Endothelial cell of umbilical vein (primary cell): Measurements from ENCODE around the gene UROD. TPM values are rescaled to one million over a fixed set of nuclear protein-coding genes. Genes with fewer than 3 reads are reported as not detected.

Experiments
- BruUV-seq: library from RNA; stranded (reverse); fragments of 400-500 nt; replicated peaks from 2 replicates; lab custom pipeline; 2021; lab: Mats Ljungman, UMichigan
- CTCF ChIA-PET: fragments of 300-600, 350-600 bp; sonication (Branson Sonifier 250); formaldehyde crosslinking; loops from one replicate; lab custom pipeline; 2021; ENCODE audit warnings: antibody characterized with exemption, inconsistent platforms; lab: Charles Lee
- POLR2A ChIA-PET: fragments of 300-600, 350-600 bp; sonication (Branson Sonifier 250); formaldehyde crosslinking; loops from one replicate; lab custom pipeline; 2021; ENCODE audit warnings: antibody characterized with exemption, inconsistent platforms; lab: Charles Lee
- DNase-seq: peaks from one replicate; pipeline ENCODE4 v3.0.0-alpha.2; 2011; ENCODE audit warnings: low read depth, low spot score
- FAIRE-seq: peaks from 2 replicates; lab custom pipeline; 2011; peaks lifted over from hg19 to GRCh38; lab: Jason Lieb, UNC
- H2AFZ ChIP-seq: 2 replicates; pipeline ENCODE4 v1.6.0; 2012; ENCODE audit warnings: low read depth, low read length, control low read depth, inconsistent platforms
- H3K27ac ChIP-seq: 2 replicates; pipeline ENCODE4 v1.5.1; 2011; ENCODE audit warnings: low read depth, mild to moderate bottlenecking, control low read depth, low read length, moderate library complexity; ENCODE audit not compliant: insufficient read depth
- H3K27me3 ChIP-seq, 2 experiments: 2 replicates each; pipeline versions ENCODE4 v1.6.0 to v1.6.1; 2011; ENCODE audit warnings: low read length in 2 of 2, mixed read lengths in 1 of 2; ENCODE audit not compliant: control insufficient read depth in 2 of 2, insufficient read depth in 2 of 2
- H3K36me3 ChIP-seq, 2 experiments: 2 replicates in 1 of 2; 3 replicates in 1 of 2; pipeline ENCODE4 v1.5.1; 2011; ENCODE audit warnings: low read length in 2 of 2, mild to moderate bottlenecking in 1 of 2, moderate library complexity in 1 of 2; ENCODE audit not compliant: control insufficient read depth in 2 of 2, insufficient read depth in 2 of 2; ENCODE audit errors: extremely low read depth in 1 of 2
- H3K4me1 ChIP-seq: 3 replicates; pipeline ENCODE4 v1.5.1; 2011; ENCODE audit warnings: mild to moderate bottlenecking, low read length; ENCODE audit not compliant: control insufficient read depth, insufficient read depth; ENCODE audit errors: extremely low read depth
- H3K4me2 ChIP-seq: 2 replicates; pipeline ENCODE4 v1.6.1; 2011; ENCODE audit warnings: low read length, control low read depth, mixed read lengths; ENCODE audit not compliant: insufficient read depth
- H3K4me3 ChIP-seq, 3 experiments: fragments of 200-600 bp in 1 of 3; sonication (generic), shearing (Covaris generic) in 1 of 3; replicated peaks in 1 of 3; 2 replicates each; pipeline ENCODE4 v1.5.1; 2011 to 2016; ENCODE audit warnings: control low read depth in 3 of 3, low read length in 3 of 3, mild to moderate bottlenecking in 2 of 3, inconsistent platforms in 1 of 3, low read depth in 1 of 3, moderate library complexity in 1 of 3; ENCODE audit not compliant: insufficient read depth in 1 of 3
- H3K79me2 ChIP-seq: 2 replicates; pipeline ENCODE4 v1.6.0; 2012; ENCODE audit warnings: low read length, inconsistent platforms; ENCODE audit not compliant: control insufficient read depth, insufficient read depth
- H3K9ac ChIP-seq: replicated peaks from 2 replicates; pipeline ENCODE3; 2011; ENCODE audit warnings: low read length, control low read depth; ENCODE audit not compliant: insufficient read depth; ENCODE audit errors: extremely low read depth
- H3K9me1 ChIP-seq: replicated peaks from 3 replicates; pipeline ENCODE4 v1.6.0; 2011; ENCODE audit warnings: mild to moderate bottlenecking, low read length; ENCODE audit not compliant: control insufficient read depth, insufficient read depth; ENCODE audit errors: extremely low read depth
- H3K9me3 ChIP-seq: replicated peaks from 2 replicates; pipeline ENCODE4 v1.5.1; 2012; ENCODE audit warnings: low read length, inconsistent platforms; ENCODE audit not compliant: control insufficient read depth, insufficient read depth
- H4K20me1 ChIP-seq: replicated peaks from 2 replicates; pipeline ENCODE3; 2011; ENCODE audit warnings: mild to moderate bottlenecking, low read length; ENCODE audit not compliant: control insufficient read depth, insufficient read depth; ENCODE audit errors: extremely low read depth
- EZH2 ChIP-seq: IDR thresholded peaks from 2 replicates; pipeline ENCODE4 v1.6.1; 2012; ENCODE audit warnings: borderline replicate concordance, low read depth, mild to moderate bottlenecking, moderate library complexity, low read length, inconsistent platforms; ENCODE audit not compliant: severe bottlenecking
- FOS ChIP-seq: IDR thresholded peaks from 2 replicates; pipeline ENCODE4 v1.6.1; 2011; ENCODE audit warnings: mild to moderate bottlenecking, low read length, moderate library complexity, borderline replicate concordance; ENCODE audit not compliant: insufficient read depth
- GATA2 ChIP-seq: IDR thresholded peaks from 2 replicates; pipeline ENCODE4 v1.7.0; 2011; ENCODE audit warnings: low read depth, mild to moderate bottlenecking, moderate library complexity, mixed read lengths, low read length; ENCODE audit not compliant: insufficient read length, insufficient read depth
- JUN ChIP-seq: IDR thresholded peaks from 2 replicates; pipeline ENCODE4 v1.6.1; 2011; ENCODE audit warnings: borderline replicate concordance, low read depth; ENCODE audit not compliant: insufficient read length, insufficient read depth
- MAX ChIP-seq: IDR thresholded peaks from 2 replicates; pipeline ENCODE4 v1.6.1; 2011; ENCODE audit not compliant: insufficient read depth, insufficient read length
- MYC ChIP-seq: IDR thresholded peaks from one replicate; pipeline ENCODE4 v1.6.1; 2011; ENCODE audit warnings: mild to moderate bottlenecking, low read depth, low read length
- POLR2A ChIP-seq: IDR thresholded peaks from 2 replicates; pipeline ENCODE4 v1.6.1; 2012; ENCODE audit warnings: low read depth, mild to moderate bottlenecking, control low read depth, low read length
- POLR2AphosphoS5 ChIP-seq: IDR thresholded peaks from 2 replicates; pipeline ENCODE4 v1.6.1; 2012; ENCODE audit warnings: low read depth, mild to moderate bottlenecking, control low read depth, low read length, moderate library complexity; ENCODE audit not compliant: insufficient read depth
- dilution Hi-C: fragments of 300-500 bp; cut with MboI; formaldehyde crosslinking; loops from one replicate; pipeline ENCODE4 v1.15.0; 2019; ENCODE audit warnings: low sequenced_read_pairs; ENCODE audit not compliant: extremely low pct_ligation_motif_present
- intact Hi-C: fragments of 100-400 bp; cut with micrococcal nuclease; formaldehyde crosslinking; loops from one replicate; pipeline ENCODE4 v1.10.0; 2022
- polyA plus RNA-seq, 4 experiments: library from polyadenylated mRNA; depleted of rRNA in 3 of 4; stranded (reverse) in 3 of 4; unstranded in 1 of 4; fragments of >200 nt; gene quantifications; 2 replicates each; pipeline versions ENCODE4 v1.2.1 to v1.2.3, GENCODE V29; 2011 to 2012; ENCODE audit warnings: missing spikeins in 1 of 4
- total RNA-seq: library from RNA; stranded (reverse); gene quantifications from 2 replicates; pipeline ENCODE4 v1.2.3, GENCODE V29; 2021
- TF ChIP-seq, protein P1 (sequence below), 2 donors: IDR thresholded peaks; 1 replicate in 1 of 2; 2 replicates in 1 of 2; pipeline ENCODE4 v1.5.1; 2011; ENCODE audit warnings: low read length in 2 of 2, mild to moderate bottlenecking in 2 of 2, moderate library complexity in 2 of 2, control low read depth in 1 of 2, inconsistent platforms in 1 of 2, low read depth in 1 of 2; ENCODE audit not compliant: insufficient read depth in 1 of 2; ENCODE audit errors: extremely low read depth in 1 of 2

UROD gene
- total and polyA plus RNA-seq, 2 donors (not counting 3 experiments of a cell fraction or from before 2014, with no cell fraction given), result 192 to 636 TPM

DNA sequence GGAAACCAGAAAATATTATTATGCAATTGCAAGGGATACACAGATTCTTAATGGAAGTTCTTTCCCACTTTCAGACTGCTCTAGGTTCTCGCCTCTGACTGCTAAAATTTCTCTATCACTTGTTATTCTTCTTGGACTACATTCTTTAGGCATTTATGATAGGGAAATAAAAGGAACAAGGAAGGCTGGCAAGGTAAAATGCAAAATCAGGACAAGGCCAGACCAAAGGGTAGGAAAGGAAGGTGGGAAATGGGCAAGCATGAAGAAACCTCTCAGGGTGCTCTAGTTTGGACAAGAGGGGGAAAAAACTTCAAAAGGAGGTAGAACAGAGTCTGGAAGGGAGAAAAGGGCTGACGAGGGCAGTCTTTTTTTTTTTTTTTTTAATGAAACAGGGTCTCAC, 26.2 kb downstream of the UROD start:
- dilution Hi-C loops (no loop called here), intact Hi-C loops (no loop called here)
- Histone ChIP-seq H3K4me1 (no peaks in the 10 kb centered on the region), H3K9me3 (no peaks in the 10 kb centered on the region), H3K36me3 (peaks cover 0 to 2% of the 10 kb centered on the region in 2 experiments), H3K27ac (no peak overlapping the region), H3K4me3 (no peak overlapping the region), H3K27me3 (no peaks in the 10 kb centered on the region), H2AFZ (no peak overlapping the region), H3K9ac (no peak overlapping the region), H3K79me2 (no peaks in the 10 kb centered on the region), H4K20me1 (no peaks in the 10 kb centered on the region), H3K4me2 (no peak overlapping the region), H3K9me1 (no peaks in the 10 kb centered on the region)
- BruUV-seq, result no TSS peak
- no peak for DNase-seq
- no peak for FAIRE-seq
- POLR2A ChIA-PET, result no interaction called here
- CTCF ChIA-PET, result no interaction called here
- TF ChIP-seq POLR2A, result no peak
- no peak for TF ChIP-seq EZH2
- no peak for TF ChIP-seq JUN
- no peak for TF ChIP-seq MYC
- no peak for TF ChIP-seq POLR2AphosphoS5
- no peak for TF ChIP-seq MAX
- TF ChIP-seq, protein P1, sequence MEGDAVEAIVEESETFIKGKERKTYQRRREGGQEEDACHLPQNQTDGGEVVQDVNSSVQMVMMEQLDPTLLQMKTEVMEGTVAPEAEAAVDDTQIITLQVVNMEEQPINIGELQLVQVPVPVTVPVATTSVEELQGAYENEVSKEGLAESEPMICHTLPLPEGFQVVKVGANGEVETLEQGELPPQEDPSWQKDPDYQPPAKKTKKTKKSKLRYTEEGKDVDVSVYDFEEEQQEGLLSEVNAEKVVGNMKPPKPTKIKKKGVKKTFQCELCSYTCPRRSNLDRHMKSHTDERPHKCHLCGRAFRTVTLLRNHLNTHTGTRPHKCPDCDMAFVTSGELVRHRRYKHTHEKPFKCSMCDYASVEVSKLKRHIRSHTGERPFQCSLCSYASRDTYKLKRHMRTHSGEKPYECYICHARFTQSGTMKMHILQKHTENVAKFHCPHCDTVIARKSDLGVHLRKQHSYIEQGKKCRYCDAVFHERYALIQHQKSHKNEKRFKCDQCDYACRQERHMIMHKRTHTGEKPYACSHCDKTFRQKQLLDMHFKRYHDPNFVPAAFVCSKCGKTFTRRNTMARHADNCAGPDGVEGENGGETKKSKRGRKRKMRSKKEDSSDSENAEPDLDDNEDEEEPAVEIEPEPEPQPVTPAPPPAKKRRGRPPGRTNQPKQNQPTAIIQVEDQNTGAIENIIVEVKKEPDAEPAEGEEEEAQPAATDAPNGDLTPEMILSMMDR (IDR thresholded peaks at IDR 0.05; ENCODE audit: extremely low read depth in 1 of 2, insufficient read depth in 1 of 2, low read depth in 1 of 2, low read length in 2 of 2), result no peak
- no peak for TF ChIP-seq FOS
- no peak for TF ChIP-seq GATA2
